NCI-H2107 (cell line): ENCODE measurements around the gene GFER.

Source experiments
- DNase-seq: peaks from one replicate; lab custom pipeline; 2025; lab: John Stamatoyannopoulos, UW

GFER gene

GRCh38 chr16:1990351-1991134 is 6.5 kb downstream of the GFER start:
- DNase-seq: no peak

GRCh38 chr16:1991135-1991551 is 7.2 kb downstream of the GFER start:
- DNase-seq: no peak

GRCh38 chr16:1991588-1991947 is 7.6 kb downstream of the GFER start:
- DNase-seq: no peak

DNA sequence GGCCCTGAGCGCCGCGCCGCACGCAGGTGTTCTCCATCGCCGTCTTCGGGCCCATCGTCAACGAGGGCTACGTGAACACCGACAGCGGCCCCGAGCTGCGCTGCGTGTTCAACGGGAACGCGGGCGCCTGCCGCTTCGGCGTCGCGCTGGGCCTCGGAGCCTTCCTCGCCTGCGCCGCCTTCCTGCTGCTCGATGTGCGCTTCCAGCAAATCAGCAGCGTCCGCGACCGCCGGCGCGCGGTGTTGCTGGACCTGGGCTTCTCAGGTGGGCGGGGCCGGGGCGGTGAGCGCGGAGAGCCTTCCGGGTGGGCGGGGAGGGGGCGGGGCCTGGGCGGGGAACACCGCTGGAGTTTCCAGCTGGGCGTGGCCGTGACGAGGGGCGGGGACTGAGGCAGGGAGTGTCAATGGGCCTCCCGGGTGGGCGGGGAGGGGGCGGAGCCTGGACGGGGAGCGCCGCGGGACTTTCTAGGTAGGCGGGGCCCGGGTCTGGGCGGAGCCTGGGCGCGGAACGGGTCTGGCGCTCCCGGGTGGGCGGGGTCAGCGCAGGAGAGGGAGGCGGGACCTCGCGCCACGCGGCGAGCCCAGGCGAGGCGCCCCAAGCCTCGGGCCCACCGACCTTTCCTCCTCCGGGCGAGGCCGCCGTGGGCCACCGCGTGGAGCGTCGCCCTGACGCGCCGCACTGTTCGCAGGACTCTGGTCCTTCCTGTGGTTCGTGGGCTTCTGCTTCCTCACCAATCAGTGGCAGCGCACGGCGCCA is 8.1 kb downstream of the GFER start:
- DNase-seq: no peak

GRCh38 chr16:1992704-1993317 is 8.8 kb downstream of the GFER start:
- DNase-seq: no peak

- no peak for DNase-seq
Measured at GRCh38 chr16:1993731-1994131, 9.7 kb downstream of the GFER start.

DNA sequence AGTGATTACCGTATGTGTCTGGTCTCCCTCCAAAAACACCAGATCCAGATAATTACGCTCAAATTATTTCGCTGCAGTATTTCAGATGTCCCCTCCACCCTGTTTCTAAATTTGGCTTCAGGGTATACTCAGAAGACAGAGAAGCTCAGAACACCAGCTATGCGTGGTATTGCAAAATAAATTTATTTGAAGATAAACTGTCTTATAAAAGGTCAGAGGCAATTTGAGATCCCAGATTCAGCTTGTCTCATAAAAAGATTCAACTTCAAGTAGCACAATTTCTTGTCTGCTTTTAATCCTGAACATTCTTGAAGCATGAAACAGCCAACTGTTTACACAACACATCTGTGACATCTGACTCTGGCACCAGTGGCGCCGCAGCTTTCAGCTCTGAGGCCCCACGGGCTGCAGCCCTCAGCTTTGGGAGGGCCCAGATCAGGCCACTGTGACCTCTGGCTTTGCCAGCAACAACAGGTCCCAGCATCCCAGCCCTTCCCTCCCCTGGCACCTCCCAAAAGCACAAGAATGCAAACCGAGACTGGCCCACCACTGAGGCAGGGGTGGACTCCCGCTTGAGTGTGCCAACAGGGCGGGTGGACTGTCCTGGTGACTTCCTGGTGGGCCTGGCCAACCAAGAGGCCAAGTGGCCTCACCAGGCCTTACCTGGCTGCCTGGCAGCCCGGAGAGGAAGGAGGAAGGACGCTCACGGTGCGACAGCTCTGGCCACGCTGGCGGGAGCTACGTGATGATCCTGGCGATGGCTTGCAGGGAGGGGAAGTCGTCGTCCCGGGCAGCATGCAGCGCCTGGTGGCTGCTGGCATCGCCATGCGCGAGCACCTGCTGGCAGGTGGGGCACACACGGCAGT is 13.7 kb downstream of the GFER start:
- DNase-seq: no peak

DNA sequence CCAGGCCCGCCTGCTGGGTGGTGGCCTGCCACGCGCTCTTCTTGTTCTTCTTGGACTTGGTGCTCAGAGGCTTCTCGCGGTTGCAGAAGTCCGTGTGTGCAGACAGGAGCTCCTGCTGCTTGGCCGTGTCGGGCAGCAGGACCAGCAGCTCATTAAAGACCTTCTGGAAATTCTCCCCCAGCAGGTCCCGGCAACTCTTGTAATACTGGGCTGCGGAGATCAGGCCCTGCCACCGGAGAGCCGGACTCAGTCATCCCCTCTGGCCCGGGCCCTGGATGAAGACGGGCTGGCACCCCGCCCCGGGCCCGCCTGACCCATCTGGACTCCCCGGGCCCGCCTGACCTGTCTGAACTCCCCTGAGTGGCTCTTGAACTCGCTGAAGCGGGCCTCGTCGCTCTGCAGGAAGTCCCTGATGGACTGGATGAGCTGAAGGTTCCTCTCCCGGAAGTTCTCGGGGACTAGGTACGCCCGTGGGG is 14.4 kb downstream of the GFER start:
- DNase-seq: no peak

DNA sequence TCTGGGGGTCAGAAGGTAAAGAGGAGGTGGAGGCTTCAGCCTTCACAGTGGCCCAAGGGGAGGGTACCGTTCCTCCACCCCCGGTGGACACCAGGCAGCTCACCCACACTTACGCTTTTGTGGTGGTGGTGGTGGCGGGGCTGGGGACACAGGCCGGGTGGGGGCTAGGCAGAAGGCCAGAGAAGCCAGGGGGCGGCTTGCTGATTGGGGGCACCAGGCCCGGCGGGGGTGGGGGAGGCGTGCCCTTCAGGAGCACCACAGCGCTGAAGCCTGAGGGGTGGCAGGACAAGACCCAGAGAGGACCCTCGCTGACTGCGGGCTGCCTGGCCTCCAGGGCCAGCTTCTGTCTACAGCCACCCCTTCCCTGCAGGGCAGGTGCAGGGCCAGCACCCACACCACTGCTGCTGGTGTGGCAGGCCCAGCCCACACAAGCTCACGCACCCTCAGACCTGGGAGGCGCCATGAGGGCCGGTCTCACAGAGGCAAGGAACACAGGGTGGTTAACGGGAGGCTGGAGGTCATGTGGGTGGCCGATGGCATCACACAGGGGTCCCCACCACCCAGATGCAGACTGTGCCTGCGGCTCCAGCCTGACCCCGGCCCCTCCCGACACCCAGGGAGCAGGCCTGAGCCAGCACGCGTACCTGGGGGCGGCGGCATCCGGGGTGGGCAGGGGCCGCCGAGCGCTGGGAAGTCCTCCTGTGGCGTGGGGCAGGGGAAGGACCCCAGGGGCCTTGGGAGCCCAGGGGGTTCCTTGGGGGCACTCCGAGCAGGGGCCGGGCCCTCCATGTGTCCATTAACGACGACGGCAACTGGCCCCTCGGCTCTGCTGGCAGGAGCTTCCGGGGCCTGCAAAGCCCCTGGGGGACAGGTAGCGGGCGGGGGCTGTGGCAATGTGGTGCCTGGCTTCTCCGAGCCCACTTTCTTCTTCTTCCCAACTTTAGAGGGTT is 15.1 kb downstream of the GFER start:
- DNase-seq: no peak

DNA sequence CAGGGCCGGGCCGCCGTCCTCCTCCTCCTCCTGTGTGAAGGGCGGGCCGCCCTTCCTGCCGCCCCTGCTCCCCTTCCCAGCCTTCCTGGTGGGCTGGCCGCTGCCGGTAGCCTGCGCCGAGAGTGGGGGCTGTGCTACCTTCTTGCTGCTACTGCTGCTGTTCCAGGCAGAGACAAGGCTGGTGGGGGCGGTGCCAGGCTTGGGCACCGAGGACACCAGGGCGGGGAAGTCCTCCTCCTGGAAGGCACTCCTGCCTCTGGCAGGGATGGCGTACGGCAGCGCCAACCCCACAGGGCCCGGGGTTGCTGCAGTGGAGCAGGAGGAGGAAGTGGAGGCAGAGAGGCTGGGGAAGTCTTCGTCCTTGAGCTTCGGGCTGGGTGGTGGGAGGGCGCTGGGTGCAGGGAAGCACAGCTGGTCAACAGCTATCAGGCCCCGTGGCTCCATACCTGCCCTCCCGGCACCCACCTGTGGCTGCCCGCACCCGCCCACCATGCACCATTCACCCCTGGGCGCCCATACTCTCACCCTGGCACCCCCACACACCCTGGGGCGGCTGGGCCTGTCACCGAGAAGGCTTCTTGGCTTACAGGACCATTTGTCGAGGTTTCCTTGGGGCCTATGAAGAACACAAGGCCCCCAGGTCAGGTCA is 16.0 kb downstream of the GFER start:
- no peak for DNase-seq

DNA sequence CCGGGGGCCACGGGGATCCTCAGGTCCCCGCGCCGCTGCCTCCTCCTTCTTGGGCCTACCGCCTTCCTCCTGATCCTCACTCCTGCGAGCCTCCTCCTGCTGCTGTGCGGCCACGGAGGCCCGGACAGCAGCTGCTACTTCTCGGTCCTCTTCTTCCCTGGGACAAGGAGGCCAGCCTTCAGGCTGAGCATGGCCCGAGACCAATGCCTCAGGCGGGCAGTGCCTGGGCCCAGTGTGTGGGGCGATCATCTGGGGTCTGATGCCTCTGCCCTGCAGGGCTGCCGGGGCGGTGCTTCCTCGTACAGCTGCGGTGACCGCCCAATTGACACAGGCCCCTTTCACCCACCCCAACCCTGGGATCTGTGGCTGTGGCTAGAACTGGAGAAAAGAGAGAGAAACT is 17.0 kb downstream of the GFER start:
- no peak for DNase-seq

DNA sequence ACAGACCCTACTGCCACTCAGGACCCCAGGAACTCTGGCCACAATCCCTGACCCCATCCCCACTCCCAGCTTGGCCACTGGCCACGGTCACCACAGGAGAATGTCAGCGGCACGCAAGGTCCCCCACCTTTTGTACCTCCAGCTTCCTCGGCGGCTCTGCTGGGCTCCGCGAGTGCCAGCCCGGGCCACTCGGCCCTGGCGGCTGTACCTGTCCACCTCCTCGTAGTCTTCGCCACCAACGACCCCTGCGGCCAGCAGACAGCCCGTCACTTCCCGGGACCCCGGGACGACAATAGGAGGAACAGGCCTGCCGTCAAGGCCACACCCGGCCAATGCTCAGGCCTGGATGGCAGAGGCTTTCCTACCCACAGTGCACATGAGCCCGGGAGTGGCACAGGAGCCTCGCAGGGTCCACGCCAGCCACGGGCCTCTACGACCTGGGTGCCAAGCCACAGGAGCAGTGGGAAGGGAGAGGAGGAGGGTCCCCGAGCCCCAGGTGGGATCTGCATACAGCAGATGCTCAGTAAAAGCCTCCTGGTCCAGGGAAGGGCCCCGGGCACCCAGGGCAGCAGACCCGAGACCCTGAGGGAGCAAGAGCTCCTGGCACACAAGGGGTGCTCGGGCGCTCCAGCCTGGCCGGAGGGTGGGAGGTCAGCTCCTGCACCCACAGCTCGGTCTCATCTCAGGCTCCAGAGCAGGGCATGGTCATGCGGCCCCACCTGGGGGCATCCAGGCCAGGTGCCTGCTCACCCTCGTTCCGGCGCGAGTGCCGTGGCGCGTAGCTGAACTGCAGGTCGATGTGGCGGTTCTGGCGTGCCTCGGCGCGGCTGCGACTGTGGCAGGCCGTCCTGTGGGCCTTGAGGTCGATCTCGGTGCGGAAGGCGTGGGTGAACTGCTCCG is 17.7 kb downstream of the GFER start:
- DNase-seq: no peak

- no peak for DNase-seq
Measured at GRCh38 chr16:2002406-2003230, 18.6 kb downstream of the GFER start.

GRCh38 chr16:2003231-2003826 is 19.3 kb downstream of the GFER start:
- no peak for DNase-seq

GRCh38 chr16:2003827-2004641 is 20.0 kb downstream of the GFER start:
- peak; percentile 88 for DNase-seq

- no peak for DNase-seq
Measured at GRCh38 chr16:2004795-2005517, 21.0 kb downstream of the GFER start.
